ENCODE measurements around the gene SHROOM3.

SHROOM3 gene

GRCh38 chr4:76699751-76700310 lies 264.8 kb downstream of the SHROOM3 start:
- no peaks in the 10 kb centered on the region; the same call in 1 of the 2 replicates for H3K27me3 ChIP-seq (ENCODE audit: control insufficient read depth, insufficient read depth, low read length)
- H3K9me3 ChIP-seq (ENCODE audit: control insufficient read depth, insufficient read depth, low read length), result no peaks in the 10 kb centered on the region
- H3K4me1 ChIP-seq (ENCODE audit: control insufficient read depth, insufficient read depth, low read length), result peaks cover 15% of the 10 kb centered on the region
- no peak overlapping the region for H3K27ac ChIP-seq (ENCODE audit: low read length)
- H3K4me3 ChIP-seq (ENCODE audit: low read length), result no peak overlapping the region
- no peak for DNase-seq (ENCODE audit: low read depth, low spot score)
- no CpG with 5 or more reads among the region's 4 CpGs for WGBS (ENCODE audit: insufficient coverage, insufficient read length)
- no peaks in the 10 kb centered on the region for H3K36me3 ChIP-seq (ENCODE audit: control insufficient read depth, insufficient read depth, low read length)

- Histone ChIP-seq H3K27me3 (ENCODE audit: control insufficient read depth, insufficient read depth, low read length) (no peaks in the 10 kb centered on the region; the same call in 1 of the 2 replicates), H3K36me3 (ENCODE audit: control insufficient read depth, insufficient read depth, low read length) (no peaks in the 10 kb centered on the region), H3K27ac (ENCODE audit: low read length) (no peak overlapping the region), H3K4me1 (ENCODE audit: control insufficient read depth, insufficient read depth, low read length) (peaks cover 4% of the 10 kb centered on the region), H3K9me3 (ENCODE audit: control insufficient read depth, insufficient read depth, low read length) (no peaks in the 10 kb centered on the region), H3K4me3 (ENCODE audit: low read length) (no peak overlapping the region)
- no CpG with 5 or more reads among the region's 4 CpGs for WGBS (ENCODE audit: insufficient coverage, insufficient read length)
- no peak for DNase-seq (ENCODE audit: low read depth, low spot score)
These were observed 267.6 kb downstream of the SHROOM3 start for GRCh38 chr4:76702440-76703122.

- H3K36me3 ChIP-seq (ENCODE audit: control insufficient read depth, insufficient read depth, low read length), result no peaks in the 10 kb centered on the region
- no peak overlapping the region for H3K27ac ChIP-seq (ENCODE audit: low read length)
- DNase-seq (ENCODE audit: low read depth, low spot score), result no peak
- H3K4me1 ChIP-seq (ENCODE audit: control insufficient read depth, insufficient read depth, low read length), result peaks cover 4% of the 10 kb centered on the region
- H3K27me3 ChIP-seq (ENCODE audit: control insufficient read depth, insufficient read depth, low read length), result no peaks in the 10 kb centered on the region; the same call in 1 of the 2 replicates
- no peaks in the 10 kb centered on the region for H3K9me3 ChIP-seq (ENCODE audit: control insufficient read depth, insufficient read depth, low read length)
- no peak overlapping the region for H3K4me3 ChIP-seq (ENCODE audit: low read length)
- no CpG with 5 or more reads among the region's 1 CpG for WGBS (ENCODE audit: insufficient coverage, insufficient read length)
These were observed 268.1 kb downstream of the SHROOM3 start for GRCh38 chr4:76703123-76703490.

GRCh38 chr4:76703676-76704075 lies 268.6 kb downstream of the SHROOM3 start:
- Histone ChIP-seq H3K4me1 (ENCODE audit: control insufficient read depth, insufficient read depth, low read length) (peaks cover 2% of the 10 kb centered on the region; the same call in 1 of the 2 replicates), H3K27me3 (ENCODE audit: control insufficient read depth, insufficient read depth, low read length) (no peaks in the 10 kb centered on the region; the same call in 1 of the 2 replicates), H3K9me3 (ENCODE audit: control insufficient read depth, insufficient read depth, low read length) (no peaks in the 10 kb centered on the region), H3K4me3 (ENCODE audit: low read length) (no peak overlapping the region), H3K27ac (ENCODE audit: low read length) (no peak overlapping the region), H3K36me3 (ENCODE audit: control insufficient read depth, insufficient read depth, low read length) (no peaks in the 10 kb centered on the region)
- no CpG with 5 or more reads among the region's 3 CpGs for WGBS (ENCODE audit: insufficient coverage, insufficient read length)
- DNase-seq (ENCODE audit: low read depth, low spot score), result no peak

GRCh38 chr4:76704133-76704881 lies 269.3 kb downstream of the SHROOM3 start:
- WGBS (ENCODE audit: insufficient coverage, insufficient read length), result no CpG with 5 or more reads among the region's 3 CpGs
- Histone ChIP-seq H3K27me3 (ENCODE audit: control insufficient read depth, insufficient read depth, low read length) (no peaks in the 10 kb centered on the region; the same call in 1 of the 2 replicates), H3K9me3 (ENCODE audit: control insufficient read depth, insufficient read depth, low read length) (no peaks in the 10 kb centered on the region), H3K36me3 (ENCODE audit: control insufficient read depth, insufficient read depth, low read length) (no peaks in the 10 kb centered on the region), H3K4me1 (ENCODE audit: control insufficient read depth, insufficient read depth, low read length) (peaks cover 2% of the 10 kb centered on the region; the same call in 1 of the 2 replicates), H3K27ac (ENCODE audit: low read length) (no peak overlapping the region), H3K4me3 (ENCODE audit: low read length) (no peak overlapping the region)
- no peak for DNase-seq (ENCODE audit: low read depth, low spot score)

- Histone ChIP-seq H3K27ac (ENCODE audit: low read length) (no peak overlapping the region), H3K27me3 (ENCODE audit: control insufficient read depth, insufficient read depth, low read length) (no peaks in the 10 kb centered on the region), H3K9me3 (ENCODE audit: control insufficient read depth, insufficient read depth, low read length) (no peaks in the 10 kb centered on the region), H3K36me3 (ENCODE audit: control insufficient read depth, insufficient read depth, low read length) (no peaks in the 10 kb centered on the region), H3K4me3 (ENCODE audit: low read length) (no peak overlapping the region), H3K4me1 (ENCODE audit: control insufficient read depth, insufficient read depth, low read length) (peaks cover 2% of the 10 kb centered on the region; the same call in 1 of the 2 replicates)
- no CpG with 5 or more reads among the region's 1 CpG for WGBS (ENCODE audit: insufficient coverage, insufficient read length)
- no peak for DNase-seq (ENCODE audit: low read depth, low spot score)
These were observed 270.4 kb downstream of the SHROOM3 start for GRCh38 chr4:76705472-76705871.

- H3K4me1 ChIP-seq (ENCODE audit: control insufficient read depth, insufficient read depth, low read length), result peaks cover 2% of the 10 kb centered on the region; the same call in 1 of the 2 replicates
These were observed 271.6 kb downstream of the SHROOM3 start for GRCh38 chr4:76706581-76706980.

GRCh38 chr4:76708971-76709771 lies 274.1 kb downstream of the SHROOM3 start:
- Histone ChIP-seq H3K4me1 (ENCODE audit: control insufficient read depth, insufficient read depth, low read length) (peaks cover 2% of the 10 kb centered on the region; the same call in 1 of the 2 replicates), H3K4me3 (ENCODE audit: low read length) (no peak overlapping the region), H3K27me3 (ENCODE audit: control insufficient read depth, insufficient read depth, low read length) (no peaks in the 10 kb centered on the region), H3K9me3 (ENCODE audit: control insufficient read depth, insufficient read depth, low read length) (no peaks in the 10 kb centered on the region), H3K27ac (ENCODE audit: low read length) (no peak overlapping the region), H3K36me3 (ENCODE audit: control insufficient read depth, insufficient read depth, low read length) (peaks cover 10% of the 10 kb centered on the region; the same call in 1 of the 2 replicates)
- WGBS (ENCODE audit: insufficient coverage, insufficient read length), result no CpG with 5 or more reads among the region's 5 CpGs
- DNase-seq (ENCODE audit: low read depth, low spot score), result no peak

More at GRCh38 chr4:76706581-76706980, 271.6 kb downstream of the SHROOM3 start:
- no peak overlapping the region for H3K4me3 ChIP-seq (ENCODE audit: low read length)
- H3K9me3 ChIP-seq (ENCODE audit: control insufficient read depth, insufficient read depth, low read length), result no peaks in the 10 kb centered on the region
- no CpG with 5 or more reads among the region's 6 CpGs for WGBS (ENCODE audit: insufficient coverage, insufficient read length)
- no peak overlapping the region for H3K27ac ChIP-seq (ENCODE audit: low read length)
- H3K27me3 ChIP-seq (ENCODE audit: control insufficient read depth, insufficient read depth, low read length), result no peaks in the 10 kb centered on the region
- no peak for DNase-seq (ENCODE audit: low read depth, low spot score)
- peaks cover 6% of the 10 kb centered on the region; the same call in 1 of the 2 replicates for H3K36me3 ChIP-seq (ENCODE audit: control insufficient read depth, insufficient read depth, low read length)

- H3K27ac ChIP-seq (ENCODE audit: low read length), result no peak overlapping the region
- no CpG with 5 or more reads among the region's 7 CpGs for WGBS (ENCODE audit: insufficient coverage, insufficient read length)
- H3K9me3 ChIP-seq (ENCODE audit: control insufficient read depth, insufficient read depth, low read length), result no peaks in the 10 kb centered on the region
- no peaks in the 10 kb centered on the region for H3K27me3 ChIP-seq (ENCODE audit: control insufficient read depth, insufficient read depth, low read length)
- no peaks in the 10 kb centered on the region for H3K4me1 ChIP-seq (ENCODE audit: control insufficient read depth, insufficient read depth, low read length)
- no peak overlapping the region for H3K4me3 ChIP-seq (ENCODE audit: low read length)
- DNase-seq (ENCODE audit: low read depth, low spot score), result no peak
- H3K36me3 ChIP-seq (ENCODE audit: control insufficient read depth, insufficient read depth, low read length), result peaks cover 10% of the 10 kb centered on the region; the same call in 1 of the 2 replicates
These were observed 274.7 kb downstream of the SHROOM3 start for GRCh38 chr4:76709772-76710090.

GRCh38 chr4:76712564-76712963 lies 277.5 kb downstream of the SHROOM3 start:
- DNase-seq (ENCODE audit: low read depth, low spot score), result no peak
- Histone ChIP-seq H3K9me3 (ENCODE audit: control insufficient read depth, insufficient read depth, low read length) (no peaks in the 10 kb centered on the region), H3K27ac (ENCODE audit: low read length) (no peak overlapping the region), H3K4me1 (ENCODE audit: control insufficient read depth, insufficient read depth, low read length) (peaks cover 2% of the 10 kb centered on the region; the same call in 1 of the 2 replicates), H3K36me3 (ENCODE audit: control insufficient read depth, insufficient read depth, low read length) (peaks cover 10% of the 10 kb centered on the region; the same call in 1 of the 2 replicates), H3K27me3 (ENCODE audit: control insufficient read depth, insufficient read depth, low read length) (no peaks in the 10 kb centered on the region), H3K4me3 (ENCODE audit: low read length) (no peak overlapping the region)
- no CpG with 5 or more reads among the region's 5 CpGs for WGBS (ENCODE audit: insufficient coverage, insufficient read length)
